ENCODE data around the gene PNMA1. TPM values are rescaled to one million over a fixed set of nuclear protein-coding genes. Genes with fewer than 3 reads are reported as not detected.

Gene PNMA1
- total and polyA plus RNA-seq, 9 of the 15 experiments (the other 6 are each of a cell fraction or from before 2014, with no cell fraction given): 1.7 to 26.4 (median 8.7) TPM

DNA sequence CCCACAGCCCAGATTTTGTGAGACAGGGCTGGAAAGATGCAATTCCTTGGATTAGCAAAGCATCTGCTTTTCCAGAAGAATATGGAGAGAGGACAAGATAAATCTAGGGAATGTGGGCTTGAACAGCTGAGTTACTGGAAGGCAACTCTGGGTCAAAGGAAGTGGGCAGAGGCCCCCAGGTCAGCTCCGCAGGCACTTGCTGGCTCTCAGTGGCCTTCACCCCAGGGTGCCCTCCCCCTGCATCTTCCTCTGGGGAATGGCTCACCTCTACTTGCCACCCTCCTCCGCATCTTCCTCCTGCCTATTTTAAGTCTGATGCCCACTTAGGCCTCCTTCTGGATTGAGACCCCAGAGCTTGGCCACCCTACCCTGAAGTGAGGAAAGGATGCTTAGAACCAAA, 10.5 kb upstream of the PNMA1 start:
- ChIA-PET POLR2A (interaction anchor here (1.0 kb wide), 1 partner anchor 20 kb away, joined by 3 read pairs; no protein-coding TSS in a partner anchor), CTCF (ENCODE audit: low intra/inter-chr PET ratio) (no interaction called here)
- Histone ChIP-seq H2AFZ (ENCODE audit: low read depth, low read length) (no peak overlapping the region), H3K9ac (ENCODE audit: insufficient read depth in 1 of 2, low read depth in 2 of 2, low read length in 2 of 2) (no peak overlapping the region), H3K4me3 (no peak overlapping the region), H3K79me2 (ENCODE audit: control insufficient read depth, insufficient read depth, low read length) (peaks cover 35% of the 10 kb centered on the region), H3K27ac (ENCODE audit: extremely low read depth, low read depth, low read length) (peak overlapping the region; percentile 61), H3K36me3 (ENCODE audit: control insufficient read depth, insufficient read depth, low read length) (peaks cover 97% of the 10 kb centered on the region), H3K27me3 (ENCODE audit: control insufficient read depth in 2 of 2, insufficient read depth in 2 of 2, low read length in 2 of 2) (no peaks in the 10 kb centered on the region), H4K20me1 (replicated peaks; ENCODE audit: control insufficient read depth, insufficient read depth, low read length) (no peaks in the 10 kb centered on the region), H3K4me1 (replicated peaks in 1 of 2; ENCODE audit: control insufficient read depth in 2 of 2, insufficient read depth in 2 of 2, low read length in 2 of 2) (peaks cover 41% of the 10 kb centered on the region in 2 experiments), H3K9me3 (replicated peaks; ENCODE audit: control insufficient read depth, insufficient read depth, low read depth, low read length) (no peaks in the 10 kb centered on the region), H3K4me2 (ENCODE audit: insufficient read depth, low read length) (no peak overlapping the region), H3K9me1 (ENCODE audit: control insufficient read depth, insufficient read depth, low read length) (peaks cover 2% of the 10 kb centered on the region)
- in situ Hi-C loops (cut with MboI) (loop anchor here (5.0 kb wide), 1 partner anchor 103 kb away; no protein-coding TSS in a partner anchor), intact Hi-C loops (cut with micrococcal nuclease) (no loop called here)
- DNase-seq (ENCODE audit: extremely low read depth in 1 of 4, low spot score in 3 of 4): no peak
- whole genome bisulfite sequencing (ENCODE audit: insufficient coverage, low coverage, missing lambda C conversion rate): 100% methylated on average over 2 of the region's 2 CpGs
- no peak for FAIRE-seq
- ATAC-seq: no peak
- BruUV-seq (replicated peaks): no TSS peak
- no peak for TF ChIP-seq FOXK2 (conservative IDR thresholded peaks at IDR 0.05 in 1 of 2, IDR thresholded peaks at IDR 0.05 in 1 of 2; ENCODE audit: low read depth in 2 of 2)
- TF ChIP-seq CBX1 (IDR thresholded peaks at IDR 0.05; ENCODE audit: low read depth): no peak
- TF ChIP-seq CEBPG (CRISPR knock-in tag; IDR thresholded peaks at IDR 0.05): no peak
- no peak for TF ChIP-seq CEBPG (tag; conservative IDR thresholded peaks at IDR 0.05 in 1 of 2, IDR thresholded peaks at IDR 0.05 in 1 of 2)
- TF ChIP-seq GATA2 (CRISPR knock-in tag; IDR thresholded peaks at IDR 0.05): no peak
- TF ChIP-seq, protein P1, sequence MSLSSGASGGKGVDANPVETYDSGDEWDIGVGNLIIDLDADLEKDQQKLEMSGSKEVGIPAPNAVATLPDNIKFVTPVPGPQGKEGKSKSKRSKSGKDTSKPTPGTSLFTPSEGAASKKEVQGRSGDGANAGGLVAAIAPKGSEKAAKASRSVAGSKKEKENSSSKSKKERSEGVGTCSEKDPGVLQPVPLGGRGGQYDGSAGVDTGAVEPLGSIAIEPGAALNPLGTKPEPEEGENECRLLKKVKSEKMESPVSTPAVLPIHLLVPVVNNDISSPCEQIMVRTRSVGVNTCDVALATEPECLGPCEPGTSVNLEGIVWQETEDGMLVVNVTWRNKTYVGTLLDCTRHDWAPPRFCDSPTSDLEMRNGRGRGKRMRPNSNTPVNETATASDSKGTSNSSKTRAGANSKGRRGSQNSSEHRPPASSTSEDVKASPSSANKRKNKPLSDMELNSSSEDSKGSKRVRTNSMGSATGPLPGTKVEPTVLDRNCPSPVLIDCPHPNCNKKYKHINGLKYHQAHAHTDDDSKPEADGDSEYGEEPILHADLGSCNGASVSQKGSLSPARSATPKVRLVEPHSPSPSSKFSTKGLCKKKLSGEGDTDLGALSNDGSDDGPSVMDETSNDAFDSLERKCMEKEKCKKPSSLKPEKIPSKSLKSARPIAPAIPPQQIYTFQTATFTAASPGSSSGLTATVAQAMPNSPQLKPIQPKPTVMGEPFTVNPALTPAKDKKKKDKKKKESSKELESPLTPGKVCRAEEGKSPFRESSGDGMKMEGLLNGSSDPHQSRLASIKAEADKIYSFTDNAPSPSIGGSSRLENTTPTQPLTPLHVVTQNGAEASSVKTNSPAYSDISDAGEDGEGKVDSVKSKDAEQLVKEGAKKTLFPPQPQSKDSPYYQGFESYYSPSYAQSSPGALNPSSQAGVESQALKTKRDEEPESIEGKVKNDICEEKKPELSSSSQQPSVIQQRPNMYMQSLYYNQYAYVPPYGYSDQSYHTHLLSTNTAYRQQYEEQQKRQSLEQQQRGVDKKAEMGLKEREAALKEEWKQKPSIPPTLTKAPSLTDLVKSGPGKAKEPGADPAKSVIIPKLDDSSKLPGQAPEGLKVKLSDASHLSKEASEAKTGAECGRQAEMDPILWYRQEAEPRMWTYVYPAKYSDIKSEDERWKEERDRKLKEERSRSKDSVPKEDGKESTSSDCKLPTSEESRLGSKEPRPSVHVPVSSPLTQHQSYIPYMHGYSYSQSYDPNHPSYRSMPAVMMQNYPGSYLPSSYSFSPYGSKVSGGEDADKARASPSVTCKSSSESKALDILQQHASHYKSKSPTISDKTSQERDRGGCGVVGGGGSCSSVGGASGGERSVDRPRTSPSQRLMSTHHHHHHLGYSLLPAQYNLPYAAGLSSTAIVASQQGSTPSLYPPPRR (CRISPR knock-in tag; IDR thresholded peaks at IDR 0.05; ENCODE audit: borderline replicate concordance): no peak
- TF ChIP-seq ZBTB8A (IDR thresholded peaks at IDR 0.05; ENCODE audit: partially characterized antibody): no peak
- TF ChIP-seq ETV6 (IDR thresholded peaks at IDR 0.05; ENCODE audit: borderline replicate concordance in 1 of 2, low read depth in 2 of 2, low read length in 1 of 2): no peak
- TF ChIP-seq ETV6 (CRISPR knock-in tag; IDR thresholded peaks at IDR 0.05; ENCODE audit: borderline replicate concordance): no peak
- TF ChIP-seq YY1 (IDR thresholded peaks at IDR 0.05; ENCODE audit: borderline replicate concordance in 1 of 3, control insufficient read depth in 1 of 3, extremely low read depth in 1 of 3, insufficient read depth in 3 of 3, insufficient read length in 1 of 3, insufficient replicate concordance in 2 of 3, low read depth in 1 of 3, low read length in 2 of 3): no peak
- no peak for TF ChIP-seq ZNF699 (CRISPR knock-in tag; IDR thresholded peaks at IDR 0.05; ENCODE audit: insufficient replicate concordance)
- no peak for TF ChIP-seq FUS (optimal IDR thresholded peaks at IDR 0.05; ENCODE audit: low read depth, low read length)
- TF ChIP-seq HMG20B (CRISPR knock-in tag; IDR thresholded peaks at IDR 0.05): no peak
- TF ChIP-seq FOXK1 (CRISPR knock-in tag; IDR thresholded peaks at IDR 0.05; ENCODE audit: borderline replicate concordance): no peak
- no peak for TF ChIP-seq RBM14 (IDR thresholded peaks at IDR 0.05; ENCODE audit: borderline replicate concordance, insufficient read depth, low read depth, low read length)
- TF ChIP-seq BRF1 (IDR thresholded peaks at IDR 0.05; ENCODE audit: borderline replicate concordance, extremely low read depth, insufficient read length): no peak
